ENCODE data around the gene LRRC74A.

DNA sequence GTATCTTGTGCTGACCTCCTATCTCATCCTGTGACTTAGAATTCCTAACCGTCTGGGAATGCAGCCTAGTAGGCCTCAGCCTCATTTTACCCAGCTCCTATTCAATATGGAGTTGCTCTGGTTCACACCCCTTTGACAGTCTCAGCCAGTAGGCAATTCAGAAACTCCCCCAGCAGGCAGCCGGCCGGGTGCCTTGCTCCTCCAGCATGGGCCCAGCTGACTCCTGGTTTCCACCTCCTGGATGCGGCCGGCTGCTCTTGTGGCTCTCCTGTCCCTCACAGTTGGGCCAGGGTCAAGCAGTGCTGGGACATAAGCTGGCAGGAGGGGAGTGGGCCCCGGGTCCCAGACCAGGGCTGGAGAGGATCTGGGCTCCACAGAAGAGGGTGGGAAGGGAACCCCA lies 58.2 kb downstream of the LRRC74A start:
- TF ChIP-seq POLR2A (IDR thresholded peaks at IDR 0.05): no peak
- TF ChIP-seq, protein P1, sequence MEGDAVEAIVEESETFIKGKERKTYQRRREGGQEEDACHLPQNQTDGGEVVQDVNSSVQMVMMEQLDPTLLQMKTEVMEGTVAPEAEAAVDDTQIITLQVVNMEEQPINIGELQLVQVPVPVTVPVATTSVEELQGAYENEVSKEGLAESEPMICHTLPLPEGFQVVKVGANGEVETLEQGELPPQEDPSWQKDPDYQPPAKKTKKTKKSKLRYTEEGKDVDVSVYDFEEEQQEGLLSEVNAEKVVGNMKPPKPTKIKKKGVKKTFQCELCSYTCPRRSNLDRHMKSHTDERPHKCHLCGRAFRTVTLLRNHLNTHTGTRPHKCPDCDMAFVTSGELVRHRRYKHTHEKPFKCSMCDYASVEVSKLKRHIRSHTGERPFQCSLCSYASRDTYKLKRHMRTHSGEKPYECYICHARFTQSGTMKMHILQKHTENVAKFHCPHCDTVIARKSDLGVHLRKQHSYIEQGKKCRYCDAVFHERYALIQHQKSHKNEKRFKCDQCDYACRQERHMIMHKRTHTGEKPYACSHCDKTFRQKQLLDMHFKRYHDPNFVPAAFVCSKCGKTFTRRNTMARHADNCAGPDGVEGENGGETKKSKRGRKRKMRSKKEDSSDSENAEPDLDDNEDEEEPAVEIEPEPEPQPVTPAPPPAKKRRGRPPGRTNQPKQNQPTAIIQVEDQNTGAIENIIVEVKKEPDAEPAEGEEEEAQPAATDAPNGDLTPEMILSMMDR (IDR thresholded peaks at IDR 0.05 in 8 of 11, conservative IDR thresholded peaks at IDR 0.05 in 3 of 11): no peak
- no peak for TF ChIP-seq POLR2AphosphoS5 (IDR thresholded peaks at IDR 0.05)

All from spleen (tissue), 7 donors.